Bronchial epithelial cell (primary cell): ENCODE measurements around the gene MCC. TPM values are rescaled to one million over a fixed set of nuclear protein-coding genes. Genes with fewer than 3 reads are reported as not detected.

Experiments
- DNase-seq: peaks from one replicate; pipeline ENCODE4 v3.0.0-alpha.2; 2010; ENCODE audit warnings: low read depth
- FAIRE-seq: peaks from 2 replicates; lab custom pipeline; 2011; peaks lifted over from hg19 to GRCh38; lab: Jason Lieb, UNC
- H3K27me3 ChIP-seq: 2 replicates; pipeline ENCODE4 v1.5.1; 2011; ENCODE audit warnings: low read length; ENCODE audit not compliant: control insufficient read depth, insufficient read depth
- H3K36me3 ChIP-seq: 2 replicates; pipeline ENCODE4 v1.5.1; 2011; ENCODE audit warnings: low read length; ENCODE audit not compliant: control insufficient read depth, insufficient read depth
- H3K4me3 ChIP-seq: 2 replicates; pipeline ENCODE4 v1.5.1; 2011; ENCODE audit warnings: mild to moderate bottlenecking, low read depth, low read length, control low read depth
- CTCF ChIP-seq: IDR thresholded peaks from 2 replicates; pipeline ENCODE4 v1.5.1; 2011; ENCODE audit warnings: mild to moderate bottlenecking, moderate library complexity, low read length, control low read depth, inconsistent platforms; ENCODE audit not compliant: insufficient read depth, severe bottlenecking
- total RNA-seq: library from RNA; depleted of rRNA; stranded (reverse); fragments of >200 nt; gene quantifications from 2 replicates; pipeline ENCODE4 v1.2.1, GENCODE V29; 2014

MCC gene
- total RNA-seq, 1 donor from 2014 or later = 43.2 TPM

- Histone ChIP-seq H3K4me3 (no peak overlapping the region), H3K27me3 (no peaks in the 10 kb centered on the region), H3K36me3 (no peaks in the 10 kb centered on the region)
- FAIRE-seq (no peak), DNase-seq (no peak)
- TF ChIP-seq CTCF = no peak
Measured at GRCh38 chr5:113214606-113215323, 273.5 kb downstream of the MCC start.

GRCh38 chr5:113213551-113214425, 274.5 kb downstream of the MCC start:
- no peak for TF ChIP-seq CTCF
- H3K36me3 ChIP-seq = no peaks in the 10 kb centered on the region

GRCh38 chr5:113212244-113212920, 275.9 kb downstream of the MCC start:
- H3K27me3 ChIP-seq = no peaks in the 10 kb centered on the region
- no peak overlapping the region for H3K4me3 ChIP-seq
- TF ChIP-seq CTCF = no peak
- no peaks in the 10 kb centered on the region for H3K36me3 ChIP-seq
- DNase-seq = peak; percentile 27
- FAIRE-seq = peak; percentile 52

More at GRCh38 chr5:113213551-113214425, 274.5 kb downstream of the MCC start:
- DNase-seq (no peak), FAIRE-seq (no peak)
- no peak overlapping the region for H3K4me3 ChIP-seq
- no peaks in the 10 kb centered on the region for H3K27me3 ChIP-seq

GRCh38 chr5:113209498-113209897, 278.8 kb downstream of the MCC start:
- Histone ChIP-seq H3K4me3 (no peak overlapping the region), H3K36me3 (no peaks in the 10 kb centered on the region), H3K27me3 (no peaks in the 10 kb centered on the region)
- FAIRE-seq (no peak), DNase-seq (no peak)
- no peak for TF ChIP-seq CTCF

GRCh38 chr5:113205807-113206206, 282.4 kb downstream of the MCC start:
- Histone ChIP-seq H3K36me3 (no peaks in the 10 kb centered on the region), H3K4me3 (no peak overlapping the region), H3K27me3 (no peaks in the 10 kb centered on the region)
- FAIRE-seq (peak; percentile 23), DNase-seq (peak; percentile 48)
- TF ChIP-seq CTCF = peak; percentile 60
